Measurements from ENCODE around the gene SGSM2.

The SGSM2 gene

DNA sequence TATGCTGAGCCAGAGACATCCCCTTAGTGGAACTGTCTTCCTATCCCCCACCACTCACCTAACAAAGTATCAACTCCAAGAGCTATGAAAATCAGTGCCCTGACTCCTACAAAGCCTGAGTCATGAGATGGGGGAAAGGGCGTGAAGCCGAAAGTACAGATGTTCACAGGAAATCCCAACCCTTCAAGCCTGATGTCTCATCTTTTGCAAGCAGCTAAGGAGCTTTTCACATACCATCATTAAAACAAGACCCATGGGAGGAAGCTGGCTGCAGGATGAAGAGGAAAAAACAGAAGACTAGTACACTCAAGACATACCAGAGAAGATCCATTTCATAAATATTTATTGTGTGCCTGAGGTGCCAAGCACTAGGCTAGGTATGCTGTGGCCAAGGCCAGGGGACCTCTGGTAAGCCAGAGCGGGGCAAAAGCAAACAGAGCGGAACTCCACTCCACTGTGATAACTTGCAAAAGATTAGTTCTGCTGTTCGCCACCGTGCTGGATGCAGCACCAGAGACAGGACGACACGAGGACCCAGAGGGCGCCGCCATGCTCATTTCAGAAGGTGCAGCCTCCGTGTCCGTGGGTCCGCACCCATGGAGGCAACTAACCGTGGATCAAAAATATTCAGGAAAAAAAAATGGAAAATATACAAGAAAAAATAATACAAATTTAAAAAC lies 68.1 kb downstream of the SGSM2 start:
- DNase-seq (ENCODE audit: insufficient read length) (no peak), FAIRE-seq (no peak)
- TF ChIP-seq POLR2AphosphoS5 (IDR thresholded peaks at IDR 0.05; ENCODE audit: low read depth, low read length), result no peak
- TF ChIP-seq POLR2A (IDR thresholded peaks at IDR 0.05; ENCODE audit: low read depth, low read length), result no peak
- TF ChIP-seq TAF1 (IDR thresholded peaks at IDR 0.05; ENCODE audit: borderline replicate concordance, low read depth, low read length), result no peak

DNA sequence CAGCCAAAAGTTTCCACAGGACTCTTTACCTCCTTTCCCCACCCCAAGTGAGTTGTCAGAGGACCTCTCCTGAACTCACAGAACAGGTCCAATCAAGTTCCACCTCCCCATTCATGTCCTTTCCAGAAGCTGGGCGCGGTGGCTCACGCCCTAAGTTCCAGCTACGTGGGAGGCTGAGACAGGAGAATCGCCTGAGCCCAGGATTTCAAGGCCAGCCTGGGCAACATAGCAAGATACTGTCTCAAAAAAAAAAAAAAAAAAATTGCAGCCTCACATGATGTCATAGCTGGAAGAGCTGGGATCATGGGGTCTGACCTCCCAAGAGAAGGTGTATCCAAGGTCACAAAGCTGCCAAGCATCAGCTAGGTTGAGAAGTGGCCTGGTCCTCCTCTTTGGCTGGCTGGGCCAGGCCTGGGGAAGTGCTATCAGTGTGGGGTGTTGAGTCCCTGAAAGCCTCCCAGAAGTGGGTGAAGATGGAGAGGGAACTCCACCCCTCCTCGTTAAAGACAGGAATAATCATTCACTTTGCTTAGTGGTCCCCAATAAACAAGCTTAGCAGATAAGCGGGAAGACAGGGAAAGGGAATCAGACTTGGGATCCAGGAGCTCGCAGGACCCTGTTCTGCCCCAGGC lies 69.1 kb downstream of the SGSM2 start:
- DNase-seq (ENCODE audit: insufficient read length) (no peak), FAIRE-seq (no peak)
- TF ChIP-seq POLR2A (IDR thresholded peaks at IDR 0.05; ENCODE audit: low read depth, low read length), result no peak
- TF ChIP-seq TAF1 (IDR thresholded peaks at IDR 0.05; ENCODE audit: borderline replicate concordance, low read depth, low read length), result no peak
- TF ChIP-seq POLR2AphosphoS5 (IDR thresholded peaks at IDR 0.05; ENCODE audit: low read depth, low read length), result no peak

DNA sequence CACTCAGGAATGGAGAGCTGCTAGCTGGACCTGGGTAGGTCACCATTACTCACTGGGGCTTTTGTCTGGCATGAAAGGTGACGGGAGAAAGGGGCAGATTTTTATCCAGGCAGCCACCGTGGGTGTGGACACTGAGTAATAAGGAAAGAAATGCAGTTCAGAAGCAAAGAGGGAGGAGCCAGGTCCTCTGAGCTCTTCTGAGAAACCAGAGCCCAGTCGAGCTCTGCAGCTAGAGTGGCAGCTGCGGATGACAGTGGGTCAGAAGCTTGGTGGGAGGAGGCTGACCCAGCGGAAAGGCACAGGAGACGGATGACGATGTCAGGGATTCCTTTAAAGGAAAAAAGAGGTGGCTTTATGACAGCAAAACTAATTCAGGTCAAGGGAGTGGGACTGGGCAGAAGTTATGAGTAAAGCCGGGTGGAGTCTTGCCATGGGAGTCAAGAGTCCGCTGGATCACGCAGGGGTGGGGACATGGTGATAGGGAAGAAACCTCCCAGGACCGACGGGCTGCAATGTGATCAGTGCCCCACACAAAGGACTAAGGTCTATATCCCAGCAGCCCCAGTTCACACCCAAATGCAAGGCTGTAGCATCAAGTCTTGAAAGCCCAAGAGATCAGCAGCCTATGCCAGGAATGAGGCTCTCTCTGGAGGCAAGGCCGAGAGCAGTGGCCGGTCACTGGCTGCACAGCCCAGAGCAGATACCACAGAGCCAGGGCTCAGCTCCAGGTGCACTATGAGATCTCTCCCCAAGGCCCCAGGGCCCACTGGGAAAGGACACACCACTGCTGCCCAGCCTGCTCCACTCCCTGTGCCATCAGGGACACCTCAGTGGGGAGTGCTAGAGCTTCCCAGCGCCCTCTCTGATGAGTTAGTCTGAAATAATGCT lies 69.8 kb downstream of the SGSM2 start:
- TF ChIP-seq POLR2A (IDR thresholded peaks at IDR 0.05; ENCODE audit: low read depth, low read length), result no peak
- DNase-seq (ENCODE audit: insufficient read length), result no peak
- FAIRE-seq, result no peak

DNA sequence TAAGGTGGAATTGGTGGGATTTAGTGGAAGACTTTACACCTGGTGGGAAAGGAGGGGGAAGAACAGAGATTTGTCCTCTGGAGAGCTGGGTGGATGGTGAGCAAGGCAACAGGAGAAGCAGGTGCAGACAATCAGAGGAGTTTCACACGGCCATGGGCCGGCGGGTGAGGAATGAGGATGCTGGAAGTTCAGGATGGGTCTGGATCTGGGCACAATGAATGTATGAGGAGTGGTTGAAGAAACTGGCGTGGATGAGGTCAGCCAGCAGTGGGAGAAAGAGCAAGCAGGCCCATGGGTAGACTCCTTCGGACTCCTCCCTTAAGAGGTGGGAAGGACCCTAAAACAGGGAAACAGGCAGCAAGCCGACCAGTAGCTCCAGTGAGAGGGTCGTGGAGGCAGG lies 73.7 kb downstream of the SGSM2 start:
- FAIRE-seq (no peak), DNase-seq (ENCODE audit: insufficient read length) (no peak)
- TF ChIP-seq POLR2AphosphoS5 (IDR thresholded peaks at IDR 0.05; ENCODE audit: low read depth, low read length), result no peak
- TF ChIP-seq POLR2A (IDR thresholded peaks at IDR 0.05; ENCODE audit: low read depth, low read length), result no peak
- no peak for TF ChIP-seq TAF1 (IDR thresholded peaks at IDR 0.05; ENCODE audit: borderline replicate concordance, low read depth, low read length)

DNA sequence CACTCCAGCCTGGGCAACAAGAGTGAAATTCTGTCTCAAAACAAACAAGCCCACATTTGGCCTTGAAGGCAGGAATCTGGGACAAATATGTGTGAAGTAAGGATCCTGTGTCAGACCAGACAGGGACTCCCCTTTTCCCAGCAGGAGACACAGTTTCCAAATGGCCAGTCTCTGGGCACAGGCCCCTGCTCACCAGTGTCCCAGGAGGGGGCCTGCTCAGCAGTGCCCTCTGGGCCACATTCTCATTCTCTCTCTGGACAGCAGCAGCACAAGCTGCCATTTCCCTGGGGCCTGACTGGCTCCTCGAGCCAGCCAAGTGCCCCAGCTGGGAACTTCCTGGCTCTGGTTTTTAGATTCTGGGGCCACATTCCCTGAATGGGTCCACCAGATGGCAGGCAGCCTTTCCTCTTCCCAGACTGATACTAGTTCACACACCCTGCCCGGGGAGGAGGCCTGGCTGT lies 75.3 kb downstream of the SGSM2 start:
- DNase-seq (ENCODE audit: insufficient read length) (no peak), FAIRE-seq (no peak)
- no peak for TF ChIP-seq TAF1 (IDR thresholded peaks at IDR 0.05; ENCODE audit: borderline replicate concordance, low read depth, low read length)
- no peak for TF ChIP-seq POLR2AphosphoS5 (IDR thresholded peaks at IDR 0.05; ENCODE audit: low read depth, low read length)
- no peak for TF ChIP-seq POLR2A (IDR thresholded peaks at IDR 0.05; ENCODE audit: low read depth, low read length)

DNA sequence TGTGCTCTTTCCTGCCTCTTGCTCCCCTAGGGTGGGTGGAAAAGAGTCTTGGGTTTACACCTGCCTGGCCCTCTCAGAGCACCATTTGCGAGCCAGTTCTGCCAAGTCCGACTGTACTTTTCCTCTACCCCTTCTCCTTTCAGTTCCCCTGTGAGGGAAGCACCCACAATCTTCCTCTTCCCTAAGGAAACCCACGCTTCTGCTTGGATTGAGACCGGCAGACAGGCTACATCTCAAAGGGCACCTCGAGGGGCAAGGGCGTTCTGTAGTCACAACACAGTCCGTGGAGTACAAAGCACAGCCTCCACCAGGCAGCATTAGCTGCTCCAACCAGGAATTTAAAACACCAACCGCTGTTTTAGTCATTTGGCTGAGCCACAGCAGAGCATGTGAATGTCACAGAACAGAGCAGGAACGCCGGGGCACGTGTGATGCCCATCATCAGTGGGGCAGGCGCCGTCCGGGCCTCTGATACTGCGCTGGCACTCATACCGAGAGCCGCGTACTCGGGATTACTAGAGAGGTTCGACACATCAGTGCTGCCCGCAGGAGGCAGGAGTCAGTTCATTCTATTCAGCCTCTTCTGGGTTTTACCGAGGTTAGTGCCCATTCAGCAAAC lies 77.3 kb downstream of the SGSM2 start:
- TF ChIP-seq TAF1 (IDR thresholded peaks at IDR 0.05; ENCODE audit: borderline replicate concordance, low read depth, low read length), result no peak
- TF ChIP-seq POLR2AphosphoS5 (IDR thresholded peaks at IDR 0.05; ENCODE audit: low read depth, low read length), result no peak
- TF ChIP-seq POLR2A (IDR thresholded peaks at IDR 0.05; ENCODE audit: low read depth, low read length), result no peak
- DNase-seq (ENCODE audit: insufficient read length) (no peak), FAIRE-seq (no peak)

DNA sequence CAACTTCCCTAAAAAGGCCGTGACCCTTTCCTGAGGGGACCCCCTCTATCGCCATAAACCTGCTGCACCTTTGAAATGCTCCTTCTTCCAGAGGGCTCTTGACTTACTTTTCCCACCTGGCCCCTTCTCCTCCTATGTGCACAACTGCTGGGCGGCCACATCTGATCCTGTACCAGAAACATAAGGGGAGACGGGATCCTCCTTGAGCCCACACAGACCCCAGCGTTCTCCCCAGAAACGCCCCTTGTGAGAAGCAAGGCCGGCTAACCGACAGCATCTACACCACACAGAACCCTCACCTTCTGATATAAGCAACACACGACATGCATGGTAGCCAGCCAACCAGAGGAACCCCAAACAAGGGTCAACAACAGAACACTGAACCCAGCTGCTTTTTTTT lies 77.8 kb downstream of the SGSM2 start:
- DNase-seq (ENCODE audit: insufficient read length) (no peak), FAIRE-seq (no peak)

DNA sequence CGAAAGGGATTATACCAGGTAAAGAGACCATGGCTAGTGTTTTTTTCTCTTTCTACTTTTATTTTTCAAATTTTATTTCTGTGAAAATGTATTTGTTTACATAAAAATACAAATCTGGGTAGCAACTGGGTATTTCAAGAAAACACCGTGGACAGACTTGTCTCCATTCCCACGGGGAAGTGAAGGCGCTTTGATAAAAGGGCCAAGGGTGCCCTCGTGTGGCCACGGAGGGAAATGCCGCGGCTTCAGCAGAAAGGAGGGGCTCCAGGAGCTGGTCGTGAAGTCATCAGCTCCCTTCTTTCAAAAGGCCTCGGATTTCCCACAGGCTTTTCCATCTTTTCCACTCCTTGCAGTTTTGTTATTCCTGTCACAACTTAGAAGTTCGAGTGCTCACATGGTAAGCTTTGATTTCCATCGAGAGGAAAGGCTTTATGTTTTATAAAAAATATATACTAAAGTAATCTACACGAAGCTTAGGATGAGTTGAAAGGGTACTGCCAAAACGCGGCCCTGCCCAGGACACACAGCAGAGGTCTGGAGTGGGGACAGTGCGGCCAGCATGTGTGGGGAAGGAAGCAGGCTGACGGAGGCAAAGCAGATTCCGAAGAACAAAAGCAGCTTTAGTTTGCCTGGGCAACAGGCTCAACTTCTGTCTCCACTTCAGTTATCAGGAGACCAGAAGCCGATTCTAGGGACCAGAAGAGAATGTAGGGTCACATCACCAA lies 78.9 kb downstream of the SGSM2 start:
- peak; percentile 58 for FAIRE-seq
- TF ChIP-seq POLR2AphosphoS5 (IDR thresholded peaks at IDR 0.05; ENCODE audit: low read depth, low read length) (no peak), POLR2A (IDR thresholded peaks at IDR 0.05; ENCODE audit: low read depth, low read length) (no peak), TAF1 (IDR thresholded peaks at IDR 0.05; ENCODE audit: borderline replicate concordance, low read depth, low read length) (no peak)
- DNase-seq (ENCODE audit: insufficient read length), result peak; percentile 76

More for the DNA sequence above, 77.8 kb downstream of the SGSM2 start:
- TF ChIP-seq POLR2A (IDR thresholded peaks at IDR 0.05; ENCODE audit: low read depth, low read length) (no peak), TAF1 (IDR thresholded peaks at IDR 0.05; ENCODE audit: borderline replicate concordance, low read depth, low read length) (no peak), POLR2AphosphoS5 (IDR thresholded peaks at IDR 0.05; ENCODE audit: low read depth, low read length) (no peak)

DNA sequence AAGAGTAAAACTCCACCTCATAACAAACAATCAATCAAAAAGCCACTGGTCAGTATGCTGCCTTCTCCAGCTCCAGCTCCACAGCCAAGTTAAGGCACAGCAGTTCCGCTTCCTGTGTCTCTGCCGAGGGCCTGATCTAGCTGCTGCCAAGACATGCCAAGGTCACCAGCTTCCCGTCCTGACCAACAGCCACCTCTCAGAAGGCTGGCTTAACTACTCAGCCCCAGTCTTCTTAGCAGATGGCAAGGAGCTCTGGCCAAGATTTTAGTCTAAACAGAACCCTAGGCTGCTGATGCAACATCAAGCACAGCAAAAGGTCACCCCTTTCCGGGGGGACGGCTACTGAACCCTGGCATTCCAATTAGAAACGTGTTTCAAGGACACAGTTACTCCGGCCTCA lies 81.3 kb downstream of the SGSM2 start:
- DNase-seq (ENCODE audit: insufficient read length) (no peak), FAIRE-seq (no peak)
- TF ChIP-seq TAF1 (IDR thresholded peaks at IDR 0.05; ENCODE audit: borderline replicate concordance, low read depth, low read length), result no peak
- TF ChIP-seq POLR2A (IDR thresholded peaks at IDR 0.05; ENCODE audit: low read depth, low read length), result no peak
- TF ChIP-seq POLR2AphosphoS5 (IDR thresholded peaks at IDR 0.05; ENCODE audit: low read depth, low read length), result no peak

DNA sequence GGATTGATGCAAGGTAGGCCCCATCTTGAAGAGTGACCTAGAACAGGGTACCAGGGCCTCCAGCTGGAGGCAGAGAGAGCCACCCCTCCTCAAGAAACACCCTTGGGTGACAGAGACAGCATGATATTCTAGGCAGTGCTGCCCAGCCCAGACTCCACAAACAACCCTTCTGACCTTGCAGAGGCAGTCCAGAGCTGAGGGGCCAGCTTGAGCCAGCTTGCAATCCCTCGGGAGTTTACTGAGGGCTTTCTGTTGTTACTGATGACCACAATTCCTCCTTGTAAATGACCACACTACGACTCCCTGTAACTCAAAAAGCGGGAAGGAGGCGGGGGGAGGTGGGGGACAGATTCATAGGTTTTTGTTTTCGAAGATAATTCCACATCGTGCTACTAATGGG lies 82.2 kb downstream of the SGSM2 start:
- TF ChIP-seq POLR2AphosphoS5 (IDR thresholded peaks at IDR 0.05; ENCODE audit: low read depth, low read length) (no peak), POLR2A (IDR thresholded peaks at IDR 0.05; ENCODE audit: low read depth, low read length) (no peak), TAF1 (IDR thresholded peaks at IDR 0.05; ENCODE audit: borderline replicate concordance, low read depth, low read length) (no peak)
- DNase-seq (ENCODE audit: insufficient read length) (no peak), FAIRE-seq (no peak)

DNA sequence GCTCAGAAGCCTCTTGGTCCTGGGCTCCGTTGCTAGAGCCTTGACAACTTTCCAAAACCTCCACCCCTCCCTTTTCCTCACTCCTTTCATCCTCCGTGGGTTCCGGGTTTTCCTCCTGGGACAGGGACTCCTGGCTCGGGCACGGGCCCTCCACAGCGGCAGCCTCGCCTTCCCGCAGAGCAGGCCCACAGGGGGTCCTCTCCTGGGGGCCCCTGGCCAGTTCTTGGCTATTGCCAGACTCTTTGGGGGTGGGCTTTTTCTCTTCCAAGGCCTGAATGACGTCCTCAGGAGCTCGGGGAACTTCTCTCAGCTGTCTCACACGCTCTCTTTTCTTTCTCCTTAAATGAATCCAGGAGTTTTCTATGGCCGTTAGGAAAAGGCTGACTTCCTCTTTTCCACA lies 82.9 kb downstream of the SGSM2 start:
- FAIRE-seq (no peak), DNase-seq (ENCODE audit: insufficient read length) (no peak)
- no peak for TF ChIP-seq TAF1 (IDR thresholded peaks at IDR 0.05; ENCODE audit: borderline replicate concordance, low read depth, low read length)
- TF ChIP-seq POLR2AphosphoS5 (IDR thresholded peaks at IDR 0.05; ENCODE audit: low read depth, low read length), result no peak
- TF ChIP-seq POLR2A (IDR thresholded peaks at IDR 0.05; ENCODE audit: low read depth, low read length), result no peak
